Psoas muscle (tissue), 8 donors: Measurements from ENCODE around the gene ROGDI. TPM values are rescaled to one million over a fixed set of nuclear protein-coding genes. Genes with fewer than 3 reads are reported as not detected.

Experiments
- ATAC-seq, 4 donors: fragments of 200-7000 bp; cut with Tn5 transposase; one replicate each; pipeline ENCODE4 v1.9.1; 2020; ENCODE audit warnings: moderate library complexity in 3 of 4, mild to moderate bottlenecking in 2 of 4
- DNase-seq, 2 donors: peaks; one replicate each; pipeline ENCODE4 v3.0.0-alpha.2; 2020
- H3K27ac ChIP-seq: fragments of 200-600 bp; one replicate; pipeline ENCODE4 v1.8.0; 2022
- H3K27me3 ChIP-seq, 3 donors: fragments of 200-600 bp in 1 of 3; one replicate each; pipeline versions ENCODE4 v1.6.1 to v1.8.0; 2013 to 2022; ENCODE audit warnings: low read length in 2 of 3, mild to moderate bottlenecking in 2 of 3, moderate library complexity in 1 of 3; ENCODE audit not compliant: insufficient read depth in 3 of 3
- H3K36me3 ChIP-seq, 2 donors: fragments of 200-600 bp in 1 of 2; one replicate each; pipeline versions ENCODE4 v1.6.1 to v1.8.0; 2013 to 2022; ENCODE audit warnings: low read depth in 1 of 2, mild to moderate bottlenecking in 1 of 2, moderate library complexity in 1 of 2; ENCODE audit not compliant: insufficient read depth in 1 of 2
- H3K4me1 ChIP-seq: fragments of 200-600 bp; one replicate; pipeline ENCODE4 v1.8.0; 2022
- H3K4me3 ChIP-seq: fragments of 200-600 bp; one replicate; pipeline ENCODE4 v1.8.0; 2022; ENCODE audit warnings: mild to moderate bottlenecking
- H3K9me3 ChIP-seq: fragments of 200-600 bp; one replicate; pipeline ENCODE4 v1.8.0; 2022
- CTCF ChIP-seq: fragments of 200-600 bp; IDR thresholded peaks from one replicate; pipeline ENCODE4 v1.8.0; 2022; ENCODE audit warnings: antibody characterized with exemption
- WGBS, 3 donors: extraction: QIAGEN DNeasy Blood & Tissue Kit; methylation state at CpG; one replicate each; pipeline versions ENCODE4 v1.1.6 to v1.1.7; 2013; 5-methylcytosine and 5-hydroxymethylcytosine counted together
- intact Hi-C, 2 donors: fragments of 100-400 bp; cut with DNase I; formaldehyde crosslinking; loops; one replicate each; pipeline versions ENCODE4 v1.11.0 to v1.14.2; 2022
- polyA plus RNA-seq, 3 donors: library from polyadenylated mRNA; stranded (reverse); fragments of 200-250 nt; gene quantifications; one replicate each; pipeline ENCODE4 v1.2.3, GENCODE V29; 2013
- total RNA-seq, 4 donors: library from RNA; stranded (reverse); fragmentation: NEBNext Ultra II Directional in 2 of 4; extraction: Animal tissue kit (Norgen Biotek cat#: 25700) in 2 of 4; gene quantifications; one replicate each; pipeline versions ENCODE4 v1.2.1 to v1.2.4, GENCODE V29; 2021 to 2023
- donor health status: healthy with polysubstance abuse.
- donor health status: DM: no; HTN: no; CAD: no; lungs with moderate emphysema.
- donor health status: Bipolar disorder and iron deficiency.
- donor health status: healthy.
- donor health status: DM: yes; HTN: yes; CAD: no.
- donor health status: DM: no; HTN: no; CAD: no.
- donor health status: DM: no; HTN: no; CAD: no.
- donor health status: DM: yes; HTN: yes; CAD: no.

ROGDI gene
- total and polyA plus RNA-seq, 7 donors = 13.2 to 44.0 (median 17.3) TPM

DNA sequence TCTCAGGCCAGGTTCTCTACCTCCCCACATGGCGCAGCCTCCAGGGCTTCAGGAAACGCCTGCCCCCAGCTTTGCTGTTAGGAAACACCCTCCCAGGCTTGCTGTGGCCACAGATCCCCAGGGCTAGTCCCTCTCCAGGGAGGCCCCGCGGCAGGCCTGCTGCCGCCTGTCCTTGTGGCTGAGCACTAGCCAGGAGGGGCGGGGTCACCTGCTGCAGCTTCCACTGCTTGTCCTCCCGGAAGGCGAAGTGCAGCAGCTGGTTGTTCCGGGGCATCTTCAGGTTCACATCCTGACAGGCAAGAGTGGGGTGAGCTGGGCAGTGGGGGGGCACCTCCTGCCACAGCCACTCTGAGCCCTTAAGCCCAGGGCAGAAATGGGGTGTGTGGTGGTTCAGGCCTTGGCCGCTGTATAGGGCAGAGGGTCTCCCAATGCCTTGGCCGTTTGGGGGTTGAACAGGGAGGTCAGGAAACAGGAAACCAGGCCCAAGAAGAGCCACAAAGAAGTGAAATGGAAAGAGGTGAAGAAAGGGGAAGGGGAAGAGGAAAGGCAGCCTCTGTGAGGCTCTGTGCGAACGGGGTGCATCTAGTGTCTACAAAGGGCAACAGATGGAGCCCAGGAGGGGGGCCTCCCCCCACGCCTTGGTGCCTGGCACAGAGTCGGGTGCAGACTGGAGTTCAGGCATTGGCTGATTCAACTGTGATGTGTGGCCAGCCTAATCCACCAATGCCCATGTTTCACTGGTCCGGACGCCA lies 2.0 kb downstream of the ROGDI start:
- Histone ChIP-seq H3K9me3 (no peaks in the 10 kb centered on the region), H3K4me3 (no peak overlapping the region), H3K27ac (no peak overlapping the region), H3K4me1 (peaks cover 12% of the 10 kb centered on the region), H3K36me3 (peaks cover 0 to 46% of the 10 kb centered on the region in 2 donors), H3K27me3 (no peaks in the 10 kb centered on the region)
- no peak for TF ChIP-seq CTCF
- ATAC-seq (no peak), DNase-seq (peak in 1 of 2 donors; percentile 48)
- intact Hi-C loops = loop anchor here in 1 of 2 donors (5.0 kb wide), 1 partner anchor 33 kb away; the partner anchor contains the start of gene ZNF500
- 62 to 64% (median 63%) methylated on average over 17 of the region's 17 CpGs for WGBS, 3 donors

DNA sequence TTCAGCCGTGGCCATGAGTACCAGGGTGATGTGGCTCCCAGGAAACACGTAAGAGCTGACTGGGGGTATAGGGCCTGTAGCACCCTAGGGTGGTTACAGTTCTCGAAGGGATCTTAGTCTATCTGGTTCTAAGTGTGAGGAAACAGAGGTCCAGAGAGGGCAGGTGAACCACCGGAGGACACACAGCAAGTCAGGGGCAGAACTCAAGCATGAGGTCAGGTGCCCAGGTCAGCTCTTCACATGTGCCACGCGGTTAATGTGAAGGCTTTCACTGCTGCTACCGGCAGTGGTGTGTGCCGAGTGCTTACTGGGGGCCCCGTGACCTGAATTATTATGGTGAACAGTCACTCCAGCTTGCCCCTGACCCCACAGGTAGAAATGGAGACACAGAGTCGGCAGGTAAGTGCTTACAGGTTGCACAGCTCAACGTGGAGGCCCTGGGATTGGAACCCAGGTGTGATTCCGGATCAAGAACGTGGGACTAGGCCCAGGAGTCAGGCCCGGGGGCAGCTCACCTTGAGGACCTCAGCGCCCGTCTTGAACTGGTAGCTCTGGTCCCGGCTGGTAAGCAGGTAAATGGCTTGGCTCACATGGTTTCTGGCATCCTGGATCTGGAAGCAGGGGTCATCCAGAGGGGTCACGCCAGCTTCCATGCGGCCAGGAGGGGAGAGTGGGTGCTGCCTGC lies 3.1 kb downstream of the ROGDI start:
- WGBS, 3 donors = 92 to 95% (median 93%) methylated on average over 19 of the region's 19 CpGs
- peaks cover 0 to 34% of the 10 kb centered on the region in 2 donors for H3K36me3 ChIP-seq
- no peaks in the 10 kb centered on the region for H3K9me3 ChIP-seq
- intact Hi-C loops = no loop called here
- H3K27me3 ChIP-seq = no peaks in the 10 kb centered on the region
- H3K4me3 ChIP-seq = no peak overlapping the region
- no peak overlapping the region for H3K27ac ChIP-seq
- ATAC-seq (no peak), DNase-seq (no peak)
- no peak for TF ChIP-seq CTCF
- peaks cover 12% of the 10 kb centered on the region for H3K4me1 ChIP-seq

- Histone ChIP-seq H3K4me1 (peaks cover 12% of the 10 kb centered on the region), H3K27ac (no peak overlapping the region), H3K27me3 (no peaks in the 10 kb centered on the region), H3K4me3 (no peak overlapping the region), H3K36me3 (peaks cover 0 to 30% of the 10 kb centered on the region in 2 donors), H3K9me3 (no peaks in the 10 kb centered on the region)
- WGBS, 3 donors = 86 to 92% (median 92%) methylated on average over 14 to 16 of the region's 16 CpGs
- intact Hi-C loops = no loop called here
- DNase-seq = no peak
- ATAC-seq = no peak
- TF ChIP-seq CTCF = no peak
These were observed 4.0 kb downstream of the ROGDI start for GRCh38 chr16:4798456-4798855.

DNA sequence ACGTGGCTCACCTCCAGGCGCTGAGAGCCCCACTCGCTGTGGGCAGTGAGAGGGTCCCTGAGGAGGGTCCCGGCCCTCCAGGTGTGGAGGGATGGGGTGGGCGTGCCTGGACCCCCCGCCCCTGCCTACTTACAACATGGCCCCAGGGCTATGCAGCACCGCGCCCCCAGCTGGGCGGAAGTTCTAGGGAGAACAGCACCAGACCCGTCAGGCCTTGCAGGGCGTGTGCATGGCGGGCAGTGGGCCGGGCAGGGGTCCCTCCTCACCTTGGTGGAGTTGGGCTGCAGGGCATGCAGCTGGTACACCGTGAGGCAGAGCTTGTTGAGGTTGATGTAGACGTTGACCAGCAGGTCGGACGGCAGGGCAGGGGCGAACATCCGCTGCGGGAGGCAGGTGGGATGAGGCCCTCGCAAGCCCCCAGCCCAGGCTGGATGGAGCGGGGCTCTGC lies 4.6 kb downstream of the ROGDI start:
- H3K27ac ChIP-seq = no peak overlapping the region
- WGBS, 3 donors = 92 to 95% (median 93%) methylated on average over 22 of the region's 22 CpGs
- H3K4me3 ChIP-seq = no peak overlapping the region
- H3K9me3 ChIP-seq = no peaks in the 10 kb centered on the region
- H3K4me1 ChIP-seq = peaks cover 12% of the 10 kb centered on the region
- intact Hi-C loops = no loop called here
- DNase-seq (no peak), ATAC-seq (no peak)
- TF ChIP-seq CTCF = no peak
- no peaks in the 10 kb centered on the region for H3K27me3 ChIP-seq
- H3K36me3 ChIP-seq = peaks cover 0 to 30% of the 10 kb centered on the region in 2 donors
